IMR-90 (cell line): ENCODE data around the gene AFAP1L2. TPM values are rescaled to one million over a fixed set of nuclear protein-coding genes. Genes with fewer than 3 reads are reported as not detected.
A peak's percentile ranks its signal among the peaks of the same experiment; 100 is the strongest.

Experiments
- ATAC-seq: fragments of 200-7000 bp; cut with Tn5 transposase; 2 replicates; pipeline ENCODE4 v1.9.1; 2020; ENCODE audit warnings: low read depth, mild to moderate bottlenecking, moderate library complexity
- BruUV-seq: library from RNA; stranded (reverse); fragments of 400-500 nt; replicated peaks from 2 replicates; lab custom pipeline; 2021; lab: Mats Ljungman, UMichigan
- CTCF ChIA-PET: fragments of 300-600 bp; formaldehyde crosslinking; extraction: SDS; loops from one replicate; lab custom pipeline; 2021; ENCODE audit warnings: antibody characterized with exemption; lab: Yijun Ruan, JAX
- POLR2A ChIA-PET: fragments of 300-600 bp; sonication (Branson Sonifier 250); formaldehyde crosslinking; loops from one replicate; lab custom pipeline; 2022; ENCODE audit warnings: antibody characterized with exemption; ENCODE audit not compliant: unreplicated experiment; lab: Charles Lee
- DNase-seq: peaks from one replicate; pipeline ENCODE4 v3.0.0; 2013
- H2AFZ ChIP-seq: replicated peaks from 2 replicates; pipeline ENCODE3; 2013; ENCODE audit warnings: low read length, mild to moderate bottlenecking; ENCODE audit not compliant: poor library complexity
- H2AK5ac ChIP-seq: 2 replicates; pipeline ENCODE4 v1.6.1; 2013; ENCODE audit warnings: low read depth, low read length, inconsistent platforms
- H2AK9ac ChIP-seq: replicated peaks from 2 replicates; pipeline ENCODE3; 2013; ENCODE audit warnings: mild to moderate bottlenecking, low read depth, low read length, moderate library complexity; ENCODE audit not compliant: poor library complexity
- H2BK120ac ChIP-seq: 2 replicates; pipeline ENCODE4 v1.6.1; 2013; ENCODE audit warnings: low read depth, low read length, inconsistent platforms
- H2BK15ac ChIP-seq: 3 replicates; pipeline ENCODE4 v1.6.1; 2013; ENCODE audit warnings: low read depth, low read length, inconsistent platforms
- H2BK20ac ChIP-seq: 2 replicates; pipeline ENCODE4 v1.6.1; 2013; ENCODE audit warnings: low read depth, mild to moderate bottlenecking, inconsistent platforms, low read length, moderate library complexity
- H2BK5ac ChIP-seq: 2 replicates; pipeline ENCODE4 v1.6.1; 2013; ENCODE audit warnings: mild to moderate bottlenecking, low read depth, low read length, inconsistent platforms; ENCODE audit not compliant: poor library complexity, severe bottlenecking
- H3K14ac ChIP-seq: replicated peaks from 2 replicates; pipeline ENCODE4 v1.6.1; 2013; ENCODE audit warnings: low read depth, low read length, inconsistent platforms
- H3K18ac ChIP-seq: 2 replicates; pipeline ENCODE4 v1.6.1; 2013; ENCODE audit warnings: low read depth, low read length, control low read depth
- H3K23ac ChIP-seq: 2 replicates; pipeline ENCODE4 v1.6.1; 2013; ENCODE audit warnings: low read depth, low read length, inconsistent platforms
- H3K27ac ChIP-seq: 2 replicates; pipeline ENCODE4 v1.5.1; 2013; ENCODE audit warnings: mild to moderate bottlenecking, control low read depth, low read length; ENCODE audit not compliant: insufficient read depth
- H3K27me3 ChIP-seq: 2 replicates; pipeline ENCODE4 v1.6.1; 2013; ENCODE audit warnings: low read length; ENCODE audit not compliant: control insufficient read depth, insufficient read depth
- H3K36me3 ChIP-seq: 2 replicates; pipeline ENCODE4 v1.6.1; 2013; ENCODE audit warnings: low read length, mixed read lengths; ENCODE audit not compliant: control insufficient read depth, insufficient read depth
- H3K4ac ChIP-seq: 2 replicates; pipeline ENCODE4 v1.6.1; 2013; ENCODE audit warnings: low read depth, low read length, inconsistent platforms
- H3K4me1 ChIP-seq: 2 replicates; pipeline ENCODE4 v1.6.1; 2013; ENCODE audit warnings: low read length, mixed read lengths; ENCODE audit not compliant: control insufficient read depth, insufficient read depth
- H3K4me2 ChIP-seq: 2 replicates; pipeline ENCODE4 v1.6.1; 2013; ENCODE audit warnings: low read depth, mild to moderate bottlenecking, control low read depth, low read length, moderate library complexity
- H3K4me3 ChIP-seq: 2 replicates; pipeline ENCODE4 v1.5.1; 2013; ENCODE audit warnings: low read depth, mild to moderate bottlenecking, control low read depth, low read length, moderate library complexity; ENCODE audit not compliant: insufficient read depth
- H3K56ac ChIP-seq: 2 replicates; pipeline ENCODE4 v1.6.1; 2013; ENCODE audit warnings: low read length, inconsistent platforms; ENCODE audit not compliant: insufficient read depth; ENCODE audit errors: extremely low read depth
- H3K79me1 ChIP-seq, 2 experiments: 2 replicates each; pipeline ENCODE4 v1.6.1; 2013; ENCODE audit warnings: low read length in 2 of 2, inconsistent platforms in 1 of 2, low read depth in 1 of 2
- H3K9ac ChIP-seq: 2 replicates; pipeline ENCODE4 v1.6.1; 2013; ENCODE audit warnings: low read depth, low read length, control low read depth
- H3K9me1 ChIP-seq: 2 replicates; pipeline ENCODE4 v1.6.1; 2013; ENCODE audit warnings: low read length, inconsistent platforms; ENCODE audit not compliant: insufficient read depth
- H3K9me3 ChIP-seq: 2 replicates; pipeline ENCODE4 v1.6.1; 2013; ENCODE audit warnings: low read length; ENCODE audit not compliant: control insufficient read depth, insufficient read depth
- H4K20me1 ChIP-seq: 2 replicates; pipeline ENCODE4 v1.6.1; 2013; ENCODE audit warnings: low read length, inconsistent platforms; ENCODE audit not compliant: insufficient read depth
- H4K5ac ChIP-seq: 2 replicates; pipeline ENCODE4 v1.6.1; 2013; ENCODE audit warnings: mild to moderate bottlenecking, low read depth, low read length, control low read depth
- H4K8ac ChIP-seq, 2 experiments: 2 replicates each; pipeline ENCODE4 v1.6.1; 2013; ENCODE audit warnings: low read depth in 2 of 2, low read length in 2 of 2, control low read depth in 1 of 2, inconsistent platforms in 1 of 2
- H4K91ac ChIP-seq: 2 replicates; pipeline ENCODE4 v1.6.1; 2013; ENCODE audit warnings: low read depth, low read length, inconsistent platforms; ENCODE audit not compliant: insufficient read depth
- FOS ChIP-seq: fragments of 150-350 bp; IDR thresholded peaks from 2 replicates; pipeline ENCODE4 v1.6.1; 2016; ENCODE audit warnings: low read depth, low read length
- MAFK ChIP-seq: IDR thresholded peaks from 2 replicates; pipeline ENCODE4 v1.6.1; 2012; ENCODE audit warnings: low read depth, low read length, improper control_type of control experiment
- MXI1 ChIP-seq: IDR thresholded peaks from 2 replicates; pipeline ENCODE4 v1.6.1; 2012; ENCODE audit warnings: low read depth, mild to moderate bottlenecking, low read length, moderate library complexity, borderline replicate concordance
- NFE2L2 ChIP-seq: fragments of 150-350 bp; IDR thresholded peaks from 2 replicates; pipeline ENCODE4 v1.6.1; 2016; ENCODE audit warnings: low read depth, mild to moderate bottlenecking, low read length
- POLR2A ChIP-seq: IDR thresholded peaks from 2 replicates; pipeline ENCODE4 v1.6.1; 2012; ENCODE audit warnings: mild to moderate bottlenecking, low read depth, low read length
- RAD21 ChIP-seq: IDR thresholded peaks from 2 replicates; pipeline ENCODE4 v1.6.1; 2012; ENCODE audit warnings: low read length, improper control_type of control experiment
- SMC3 ChIP-seq: fragments of 150-350 bp; IDR thresholded peaks from 2 replicates; pipeline ENCODE4 v1.6.1; 2016; ENCODE audit warnings: low read depth, mild to moderate bottlenecking, antibody characterized with exemption, low read length, moderate library complexity
- USF2 ChIP-seq: fragments of 150-350 bp; IDR thresholded peaks from 2 replicates; pipeline ENCODE4 v1.6.1; 2017; ENCODE audit warnings: mild to moderate bottlenecking, antibody characterized with exemption, low read length, low read depth
- WGBS, 2 experiments: methylation state at CpG; one replicate each; pipeline versions ENCODE4 v1.1.5 to v1.1.7; 2013; ENCODE audit warnings: missing lambda C conversion rate in 2 of 2; ENCODE audit not compliant: insufficient read length in 1 of 2; ENCODE audit errors: extremely low coverage in 2 of 2; 5-methylcytosine and 5-hydroxymethylcytosine counted together
- dilution Hi-C: fragments of 300-500 bp; cut with HindIII; formaldehyde crosslinking; loops from one replicate; pipeline ENCODE4 v1.14.3; 2018; ENCODE audit warnings: low sequenced_read_pairs; ENCODE audit not compliant: unreplicated experiment
- in situ Hi-C: fragments of 300-500 bp; cut with MboI; formaldehyde crosslinking; loops from 3 replicates; pipeline ENCODE4 v1.14.3; 2019; ENCODE audit warnings: low sequenced_read_pairs, inconsistent platforms, mixed read lengths
- intact Hi-C: fragments of 100-400 bp; cut with micrococcal nuclease; formaldehyde crosslinking; loops from 2 replicates; pipeline ENCODE4 v1.10.0; 2022
- polyA plus RNA-seq, 3 experiments: library from polyadenylated mRNA; depleted of rRNA; stranded (reverse); fragments of >200 nt; gene quantifications; 2 replicates each; pipeline ENCODE4 v1.2.3, GENCODE V29; 2012; ENCODE audit warnings: low replicate concordance in 1 of 3
- total RNA-seq: library from RNA; depleted of rRNA; stranded (reverse); fragments of >200 nt; gene quantifications from 2 replicates; pipeline ENCODE4 v1.2.3, GENCODE V29; 2012
- TF ChIP-seq, protein P1 (sequence below): conservative IDR thresholded peaks from 2 replicates; pipeline ENCODE4 v1.5.1; 2012; ENCODE audit warnings: mild to moderate bottlenecking, low read depth, low read length, improper control_type of control experiment

Gene AFAP1L2
- total and polyA plus RNA-seq, 2 of the 4 experiments (the other 2 are of a cell fraction), result under 0.01 to 0.10 TPM

GRCh38 chr10:114323023-114323422 lies 81.3 kb downstream of the AFAP1L2 start:
- H3K27ac ChIP-seq, result no peak overlapping the region
- peaks cover 5% of the 10 kb centered on the region for H3K4me1 ChIP-seq
- no peak overlapping the region for H2AK5ac ChIP-seq
- no peak for DNase-seq
- no peak overlapping the region for H2BK5ac ChIP-seq
- H3K36me3 ChIP-seq, result no peaks in the 10 kb centered on the region
- H2BK15ac ChIP-seq, result no peak overlapping the region
- H3K9me3 ChIP-seq, result no peaks in the 10 kb centered on the region
- no peak overlapping the region for H3K23ac ChIP-seq
- no peak overlapping the region for H4K5ac ChIP-seq
- no peaks in the 10 kb centered on the region for H3K79me1 ChIP-seq
- POLR2A ChIA-PET, result no interaction called here
- no peak overlapping the region for H2AK9ac ChIP-seq
- H3K4me2 ChIP-seq, result no peak overlapping the region
- peaks cover 12% of the 10 kb centered on the region; the same call in 1 of the 2 replicates for H3K27me3 ChIP-seq
- no peak for TF ChIP-seq MAFK
- TF ChIP-seq NFE2L2, result no peak
- TF ChIP-seq MXI1, result no peak
- TF ChIP-seq RAD21, result no peak
- TF ChIP-seq, protein P1, sequence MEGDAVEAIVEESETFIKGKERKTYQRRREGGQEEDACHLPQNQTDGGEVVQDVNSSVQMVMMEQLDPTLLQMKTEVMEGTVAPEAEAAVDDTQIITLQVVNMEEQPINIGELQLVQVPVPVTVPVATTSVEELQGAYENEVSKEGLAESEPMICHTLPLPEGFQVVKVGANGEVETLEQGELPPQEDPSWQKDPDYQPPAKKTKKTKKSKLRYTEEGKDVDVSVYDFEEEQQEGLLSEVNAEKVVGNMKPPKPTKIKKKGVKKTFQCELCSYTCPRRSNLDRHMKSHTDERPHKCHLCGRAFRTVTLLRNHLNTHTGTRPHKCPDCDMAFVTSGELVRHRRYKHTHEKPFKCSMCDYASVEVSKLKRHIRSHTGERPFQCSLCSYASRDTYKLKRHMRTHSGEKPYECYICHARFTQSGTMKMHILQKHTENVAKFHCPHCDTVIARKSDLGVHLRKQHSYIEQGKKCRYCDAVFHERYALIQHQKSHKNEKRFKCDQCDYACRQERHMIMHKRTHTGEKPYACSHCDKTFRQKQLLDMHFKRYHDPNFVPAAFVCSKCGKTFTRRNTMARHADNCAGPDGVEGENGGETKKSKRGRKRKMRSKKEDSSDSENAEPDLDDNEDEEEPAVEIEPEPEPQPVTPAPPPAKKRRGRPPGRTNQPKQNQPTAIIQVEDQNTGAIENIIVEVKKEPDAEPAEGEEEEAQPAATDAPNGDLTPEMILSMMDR, result no peak
- no peak for TF ChIP-seq SMC3
- TF ChIP-seq FOS, result no peak
- TF ChIP-seq USF2, result no peak
- no peak for TF ChIP-seq POLR2A
- H2AFZ ChIP-seq, result no peak overlapping the region
- H3K14ac ChIP-seq, result no peak overlapping the region
- no peak overlapping the region for H2BK20ac ChIP-seq
- no TSS peak for BruUV-seq
- no peak overlapping the region for H4K8ac ChIP-seq
- H3K18ac ChIP-seq, result no peak overlapping the region
- no peak overlapping the region for H4K91ac ChIP-seq
- 40% methylated on average over 3 of the region's 5 CpGs; no CpG with 5 or more reads in 1 of the 2 experiments for WGBS, 2 experiments
- peaks cover 7% of the 10 kb centered on the region; the same call in 1 of the 2 replicates for H3K9me1 ChIP-seq
- no peak overlapping the region for H3K4ac ChIP-seq
- intact Hi-C loops, result no loop called here
- H2BK120ac ChIP-seq, result no peak overlapping the region
- no peaks in the 10 kb centered on the region for H4K20me1 ChIP-seq
- dilution Hi-C loops, result no loop called here
- ATAC-seq, result peak; percentile 37; the same call in 1 of the 2 replicates
- in situ Hi-C loops, result no loop called here
- H3K56ac ChIP-seq, result no peak overlapping the region
- H3K9ac ChIP-seq, result no peak overlapping the region
- no peak overlapping the region for H3K4me3 ChIP-seq
- CTCF ChIA-PET, result interaction anchor here (0.5 to 1.6 kb wide), 3 partner anchors 15 to 1790 kb away, joined by 3 to 7 read pairs (median 3); no protein-coding TSS in a partner anchor
